ENCODE results near the gene SEZ6. TPM values are rescaled to one million over a fixed set of nuclear protein-coding genes. Genes with fewer than 3 reads are reported as not detected.

SEZ6 gene
- total and polyA plus RNA-seq, 2 donors (not counting 1 experiment from before 2014, with no cell fraction given), result not detected

- no peaks in the 10 kb centered on the region for H3K36me3 ChIP-seq (replicated peaks in 1 of 2; ENCODE audit: control extremely low read depth in 1 of 2, control insufficient read depth in 1 of 2, extremely low read depth in 1 of 2, insufficient read depth in 2 of 2, low read length in 1 of 2)
- H3K4me1 Mint-ChIP-seq, result no peaks in the 10 kb centered on the region
- H3K9ac ChIP-seq (ENCODE audit: low read length), result no peak overlapping the region
- H3K4me3 ChIP-seq (ENCODE audit: control extremely low read depth in 1 of 5, extremely low read depth in 1 of 5, insufficient read depth in 1 of 5, low read depth in 2 of 5, low read length in 4 of 5), result no peak overlapping the region
- H3K9me3 ChIP-seq (ENCODE audit: control extremely low read depth in 1 of 3, control insufficient read depth in 2 of 3, insufficient read depth in 1 of 3, low read length in 2 of 3), result no peaks in the 10 kb centered on the region
- H3K4me1 ChIP-seq (ENCODE audit: control insufficient read depth in 2 of 2, insufficient read depth in 2 of 2, low read length in 2 of 2), result peaks cover 8 to 12% of the 10 kb centered on the region in 2 donors
- H3K4me2 ChIP-seq (replicated peaks; ENCODE audit: low read depth, low read length, poor library complexity, severe bottlenecking), result no peak overlapping the region
- H3K9me3 Mint-ChIP-seq (ENCODE audit: insufficient read depth), result no peaks in the 10 kb centered on the region
- TF ChIP-seq EZH2 (IDR thresholded peaks at IDR 0.05; ENCODE audit: borderline replicate concordance, insufficient read depth, low read depth, low read length, poor library complexity, severe bottlenecking) (no peak), CTCF (IDR thresholded peaks at IDR 0.05) (no peak)
- ATAC-seq (ENCODE audit: low read depth), result no peak
- CTCF ChIA-PET, result interaction anchor here (1.3 to 3.9 kb wide), 3 partner anchors 8 to 194 kb away, joined by 3 to 14 read pairs (median 10); no protein-coding TSS in a partner anchor
- POLR2A ChIA-PET, result no interaction called here
- H3K4me3 Mint-ChIP-seq, result no peak overlapping the region
- H3K27ac Mint-ChIP-seq, result no peak overlapping the region
- no peak overlapping the region for H3K27ac ChIP-seq (ENCODE audit: low read length in 2 of 2)
- no peaks in the 10 kb centered on the region for H4K20me1 ChIP-seq (ENCODE audit: control insufficient read depth, insufficient read depth, low read length, poor library complexity, severe bottlenecking)
- no peak for DNase-seq
- no peaks in the 10 kb centered on the region for H3K27me3 ChIP-seq (replicated peaks in 1 of 4; ENCODE audit: control extremely low read depth in 1 of 4, control insufficient read depth in 3 of 4, insufficient read depth in 4 of 4, low read length in 3 of 4)
- no peak overlapping the region for H2AFZ ChIP-seq (ENCODE audit: insufficient read depth, low read depth, low read length, poor library complexity, severe bottlenecking)
- H3K27me3 Mint-ChIP-seq, result no peaks in the 10 kb centered on the region
- peaks cover 11% of the 10 kb centered on the region for H3K79me2 ChIP-seq (ENCODE audit: control insufficient read depth, insufficient read depth, low read length)
- intact Hi-C loops (cut with micrococcal nuclease), result loop anchor here (10.0 kb wide), 1 partner anchor 607 kb away; the partner anchor contains the start of genes ABHD15 and TP53I13
- WGBS (ENCODE audit: insufficient coverage), result 95% methylated on average over 10 of the region's 13 CpGs
Observed at GRCh38 chr17:28957277-28957991, 48.4 kb downstream of the SEZ6 start.

GRCh38 chr17:28956861-28957260, 49.0 kb downstream of the SEZ6 start:
- intact Hi-C loops (cut with micrococcal nuclease), result loop anchor here (10.0 kb wide), 1 partner anchor 608 kb away; the partner anchor contains the start of genes ABHD15 and TP53I13
- Histone ChIP-seq H3K4me2 (replicated peaks; ENCODE audit: low read depth, low read length, poor library complexity, severe bottlenecking) (no peak overlapping the region), H3K79me2 (ENCODE audit: control insufficient read depth, insufficient read depth, low read length) (peaks cover 11% of the 10 kb centered on the region), H2AFZ (ENCODE audit: insufficient read depth, low read depth, low read length, poor library complexity, severe bottlenecking) (no peak overlapping the region), H4K20me1 (ENCODE audit: control insufficient read depth, insufficient read depth, low read length, poor library complexity, severe bottlenecking) (no peaks in the 10 kb centered on the region), H3K27ac (ENCODE audit: low read length in 2 of 2) (no peak overlapping the region), H3K9me3 (ENCODE audit: control extremely low read depth in 1 of 3, control insufficient read depth in 2 of 3, insufficient read depth in 1 of 3, low read length in 2 of 3) (no peaks in the 10 kb centered on the region), H3K27me3 (replicated peaks in 1 of 4; ENCODE audit: control extremely low read depth in 1 of 4, control insufficient read depth in 3 of 4, insufficient read depth in 4 of 4, low read length in 3 of 4) (no peaks in the 10 kb centered on the region), H3K4me1 (ENCODE audit: control insufficient read depth in 2 of 2, insufficient read depth in 2 of 2, low read length in 2 of 2) (peaks cover 8 to 12% of the 10 kb centered on the region in 2 donors), H3K36me3 (replicated peaks in 1 of 2; ENCODE audit: control extremely low read depth in 1 of 2, control insufficient read depth in 1 of 2, extremely low read depth in 1 of 2, insufficient read depth in 2 of 2, low read length in 1 of 2) (no peaks in the 10 kb centered on the region), H3K9ac (ENCODE audit: low read length) (no peak overlapping the region), H3K4me3 (ENCODE audit: control extremely low read depth in 1 of 5, extremely low read depth in 1 of 5, insufficient read depth in 1 of 5, low read depth in 2 of 5, low read length in 4 of 5) (no peak overlapping the region)
- POLR2A ChIA-PET, result no interaction called here
- no peaks in the 10 kb centered on the region for H3K4me1 Mint-ChIP-seq
- DNase-seq, result no peak
- no peak overlapping the region for H3K27ac Mint-ChIP-seq
- no peak for ATAC-seq (ENCODE audit: low read depth)
- H3K27me3 Mint-ChIP-seq, result no peaks in the 10 kb centered on the region
- CTCF ChIA-PET, result interaction anchor here (2.6 to 3.9 kb wide), 2 partner anchors 9 to 159 kb away, joined by 10 to 14 read pairs; no protein-coding TSS in a partner anchor
- 75% methylated on average over 3 of the region's 3 CpGs for WGBS (ENCODE audit: insufficient coverage)
- H3K9me3 Mint-ChIP-seq (ENCODE audit: insufficient read depth), result no peaks in the 10 kb centered on the region
- TF ChIP-seq EZH2 (IDR thresholded peaks at IDR 0.05; ENCODE audit: borderline replicate concordance, insufficient read depth, low read depth, low read length, poor library complexity, severe bottlenecking), result no peak
- TF ChIP-seq CTCF (IDR thresholded peaks at IDR 0.05), result no peak
- H3K4me3 Mint-ChIP-seq, result no peak overlapping the region
